Fibroblast of skin of right biceps (primary cell): Measurements from ENCODE around the gene NUCKS1.
A peak's percentile ranks its signal among the peaks of the same experiment; 100 is the strongest.

Source experiments
- DNase-seq: peaks from one replicate; pipeline ENCODE4 v3.0.0-alpha.2; 2013

Gene NUCKS1

GRCh38 chr1:205693421-205693991 lies 56.5 kb downstream of the NUCKS1 start:
- no peak for DNase-seq

GRCh38 chr1:205692423-205692822 lies 57.6 kb downstream of the NUCKS1 start:
- no peak for DNase-seq

GRCh38 chr1:205690122-205690756 lies 59.7 kb downstream of the NUCKS1 start:
- no peak for DNase-seq

DNA sequence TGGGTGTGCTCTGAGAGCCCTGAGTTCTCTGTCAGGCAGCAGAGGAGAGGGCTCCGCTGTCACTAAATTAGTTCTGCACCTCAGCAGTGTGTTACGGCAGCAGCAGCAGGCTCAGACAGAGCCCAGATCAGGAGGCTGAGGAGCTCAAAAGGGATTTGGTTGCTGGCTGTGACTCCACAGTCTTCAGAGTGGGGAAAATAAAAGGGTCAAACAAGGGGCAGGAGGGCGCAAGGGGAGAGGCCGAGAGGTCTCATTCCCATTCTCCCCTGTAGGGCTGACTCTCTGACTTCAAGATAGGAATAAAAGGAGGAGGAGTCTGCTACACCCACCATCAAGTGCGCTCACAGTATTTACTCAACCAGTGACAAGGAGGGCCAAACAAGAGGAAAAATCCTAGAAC lies 60.5 kb downstream of the NUCKS1 start:
- no peak for DNase-seq

- no peak for DNase-seq
Measured at GRCh38 chr1:205688171-205689080, 61.6 kb downstream of the NUCKS1 start.

- no peak for DNase-seq
Measured at GRCh38 chr1:205687242-205687641, 62.7 kb downstream of the NUCKS1 start.

DNA sequence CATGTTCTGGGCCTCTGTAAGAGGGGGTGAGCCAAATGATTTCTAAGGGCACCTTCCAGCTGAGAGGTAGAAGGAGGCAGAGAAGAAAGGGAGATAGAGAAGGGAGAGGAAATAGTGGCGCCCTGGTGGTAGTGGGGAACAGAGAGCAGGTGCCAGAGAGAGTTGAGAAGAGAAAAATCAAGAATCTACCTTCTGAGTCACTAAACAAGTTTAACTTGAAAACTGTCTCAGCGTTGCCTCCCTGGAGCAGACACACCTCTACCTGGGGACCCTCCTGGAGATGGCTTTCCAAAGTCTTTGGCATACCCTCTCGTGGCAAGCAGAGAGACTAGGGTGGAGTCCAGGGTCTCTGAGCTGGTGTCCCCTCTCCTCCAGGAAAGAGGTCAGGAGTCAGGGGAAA lies 68.6 kb downstream of the NUCKS1 start:
- no peak for DNase-seq

DNA sequence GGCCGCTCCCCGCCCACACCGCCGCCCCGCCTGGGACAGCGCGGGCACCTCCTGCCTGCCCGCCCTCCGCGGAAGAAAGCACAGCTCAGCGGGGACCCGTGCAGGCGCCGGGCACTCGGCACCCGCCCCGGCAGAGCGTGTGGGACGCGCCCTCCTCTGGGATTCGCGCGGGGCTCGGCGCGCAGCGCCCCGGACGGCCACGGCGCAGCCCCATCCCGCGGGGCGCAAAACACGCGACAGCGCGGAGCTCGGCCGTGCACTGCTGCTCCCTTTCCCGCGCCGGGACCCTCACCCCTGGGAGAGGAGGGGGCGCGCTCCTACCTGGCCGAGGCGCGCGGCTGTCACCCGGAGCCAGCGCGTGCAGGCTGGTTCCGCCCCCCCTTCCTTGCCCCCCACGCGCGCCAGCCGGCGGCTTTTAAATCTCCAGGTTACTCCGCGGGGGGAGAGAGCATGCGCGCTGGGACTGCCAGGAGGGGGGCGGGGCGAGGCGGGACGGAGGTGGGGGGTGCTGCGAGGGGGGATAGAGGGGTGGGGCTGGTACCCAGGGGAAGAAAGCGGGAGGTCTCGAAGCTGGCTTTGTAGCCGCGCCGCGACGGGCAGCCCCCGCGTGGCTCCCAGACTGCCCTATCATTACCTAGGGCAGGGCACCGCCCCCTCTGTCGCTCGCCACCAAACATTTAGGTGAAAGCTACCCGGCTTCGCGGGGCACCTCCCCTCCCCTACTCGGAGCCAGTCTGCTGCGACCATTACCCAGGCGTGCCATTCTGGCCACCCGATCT lies 69.7 kb downstream of the NUCKS1 start, which contains the start of gene SLC45A3:
TSS of gene SLC45A3 (minus strand) at position 437 of the 779 bp plus-strand sequence. CDS start 15,853 bp downstream, outside the sequence.
- DNase-seq, result peak; percentile 32

- no peak for DNase-seq
Measured at GRCh38 chr1:205678286-205679111, 71.5 kb downstream of the NUCKS1 start.

GRCh38 chr1:205677167-205677566 lies 72.8 kb downstream of the NUCKS1 start:
- DNase-seq, result no peak

DNA sequence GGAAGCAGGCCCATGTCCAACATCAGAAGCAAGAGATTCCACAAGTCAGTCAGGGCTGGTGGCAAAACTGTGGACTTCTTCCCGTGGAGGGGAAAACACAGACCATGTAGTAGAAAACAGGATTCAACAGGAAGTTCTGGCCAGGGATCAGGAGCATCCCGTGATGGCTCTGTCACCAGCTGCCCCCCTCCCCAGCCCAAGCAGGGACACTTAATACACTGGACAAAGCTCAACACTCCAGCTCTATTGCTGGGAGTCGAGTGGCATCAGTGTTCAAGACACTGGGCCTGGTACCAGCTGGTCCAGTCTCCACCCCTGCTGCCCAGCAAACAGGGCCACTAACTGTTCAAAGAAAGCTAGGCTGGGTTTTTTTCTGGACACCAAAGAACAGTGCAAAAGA lies 73.4 kb downstream of the NUCKS1 start:
- no peak for DNase-seq

GRCh38 chr1:205676002-205676401 lies 74.0 kb downstream of the NUCKS1 start:
- no peak for DNase-seq

GRCh38 chr1:205675247-205675646 lies 74.7 kb downstream of the NUCKS1 start:
- DNase-seq, result no peak

- no peak for DNase-seq
Measured at GRCh38 chr1:205672970-205673369, 77.0 kb downstream of the NUCKS1 start.

- no peak for DNase-seq
Measured at GRCh38 chr1:205672395-205672889, 77.5 kb downstream of the NUCKS1 start.

DNA sequence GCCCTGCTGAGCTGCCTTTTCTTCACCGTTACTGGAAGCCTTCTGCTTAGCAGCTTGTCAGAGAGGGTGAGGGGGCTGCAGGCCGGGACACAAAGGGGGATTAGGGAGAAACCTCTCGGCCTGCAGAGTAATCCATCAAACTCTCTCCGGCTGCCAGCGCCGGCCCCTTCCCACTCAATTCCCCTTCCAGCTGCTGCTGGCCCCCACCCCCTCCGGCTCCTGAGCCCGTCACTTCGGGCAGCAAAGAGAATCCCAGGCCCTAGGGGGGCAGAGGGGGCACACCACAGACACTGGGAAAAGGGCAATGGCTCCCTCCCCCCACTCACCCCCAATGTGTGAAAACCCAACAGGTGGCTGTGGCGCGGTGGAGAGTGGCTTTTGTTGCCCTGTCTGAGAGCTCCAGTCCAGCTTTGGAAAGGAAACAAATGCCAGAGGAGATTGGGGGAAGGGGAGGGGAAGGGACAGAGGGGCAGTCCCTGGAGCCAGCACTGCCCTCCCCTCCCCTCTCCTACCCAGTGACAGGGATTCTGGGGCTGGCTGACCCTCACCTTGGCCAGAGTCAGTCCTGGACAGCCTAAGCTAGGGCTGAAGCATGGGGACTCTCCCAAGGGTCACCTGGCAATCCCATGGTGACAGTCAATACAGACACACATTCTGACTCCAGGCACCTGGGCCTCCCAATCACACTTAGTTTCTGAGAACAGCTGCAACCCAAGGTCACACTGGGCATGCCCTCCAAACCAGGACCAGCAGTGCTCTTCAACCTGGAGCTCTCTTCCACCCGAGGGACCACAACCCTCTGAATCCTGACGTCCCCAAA lies 79.2 kb downstream of the NUCKS1 start:
- DNase-seq, result no peak

- no peak for DNase-seq
Measured at GRCh38 chr1:205670150-205670446, 79.9 kb downstream of the NUCKS1 start.

GRCh38 chr1:205669341-205670149 lies 80.4 kb downstream of the NUCKS1 start:
- DNase-seq, result no peak

- no peak for DNase-seq
Measured at GRCh38 chr1:205668951-205669340, 81.0 kb downstream of the NUCKS1 start.

DNA sequence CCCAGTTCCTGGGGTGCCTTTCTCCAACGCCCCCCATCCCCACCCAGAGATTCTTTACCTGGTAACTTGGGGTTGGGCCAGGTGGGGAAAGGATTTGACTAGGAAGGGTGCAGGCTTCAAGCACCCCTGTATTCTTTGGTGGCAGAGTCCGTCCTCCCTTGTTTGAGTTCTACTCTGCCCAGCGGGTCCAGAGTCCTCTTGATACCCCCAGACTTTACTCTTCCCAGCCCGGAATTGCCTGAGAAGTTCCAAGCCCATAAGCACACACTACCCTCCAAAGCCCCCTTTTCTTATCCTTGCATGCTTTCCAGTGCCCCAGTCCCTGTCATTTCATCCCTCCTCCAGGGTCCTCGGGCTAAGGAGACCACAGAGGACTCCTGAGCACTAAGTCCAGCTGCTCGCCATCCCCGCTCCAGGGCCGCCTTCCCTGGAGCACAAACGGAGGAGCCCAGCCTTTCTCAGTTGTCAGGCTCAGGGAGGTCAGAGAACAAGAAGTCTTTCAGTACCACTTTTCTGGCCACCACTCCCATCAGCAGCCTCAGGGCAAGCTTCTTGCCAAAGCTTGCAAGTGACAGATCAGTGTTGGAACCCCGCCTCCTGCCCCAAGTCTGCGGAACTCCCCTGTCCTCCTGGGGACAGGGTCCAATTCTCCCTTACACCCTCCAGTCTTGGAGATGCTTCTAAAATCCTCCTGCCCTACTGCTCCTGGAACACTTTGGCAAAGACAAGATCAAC lies 81.9 kb downstream of the NUCKS1 start:
- no peak for DNase-seq
